HUES48 (cell line): Measurements from ENCODE around the gene NELFA.

Source experiments
- H3K27ac ChIP-seq: one replicate; pipeline ENCODE4 v1.7.0; 2013; ENCODE audit warnings: low read depth, low read length, inconsistent platforms
- H3K27me3 ChIP-seq: 2 replicates; pipeline ENCODE4 v1.6.1; 2013; ENCODE audit warnings: mild to moderate bottlenecking, low read length; ENCODE audit not compliant: control insufficient read depth, insufficient read depth
- H3K36me3 ChIP-seq: 2 replicates; pipeline ENCODE4 v1.6.1; 2013; ENCODE audit warnings: low read length; ENCODE audit not compliant: control insufficient read depth, insufficient read depth
- H3K4me1 ChIP-seq: 2 replicates; pipeline ENCODE4 v1.6.1; 2013; ENCODE audit warnings: mild to moderate bottlenecking, low read length; ENCODE audit not compliant: control insufficient read depth, insufficient read depth
- H3K4me3 ChIP-seq: 2 replicates; pipeline ENCODE4 v1.5.1; 2013; ENCODE audit warnings: mild to moderate bottlenecking, low read depth, low read length
- H3K9ac ChIP-seq: 2 replicates; pipeline ENCODE4 v1.6.1; 2013; ENCODE audit warnings: mild to moderate bottlenecking, low read depth, low read length, moderate library complexity
- H3K9me3 ChIP-seq: 2 replicates; pipeline ENCODE4 v1.6.1; 2013; ENCODE audit warnings: low read length; ENCODE audit not compliant: control insufficient read depth, insufficient read depth

The NELFA gene

GRCh38 chr4:2045518-2045951, 36.8 kb upstream of the NELFA start:
- Histone ChIP-seq H3K9me3 (no peaks in the 10 kb centered on the region), H3K36me3 (no peaks in the 10 kb centered on the region), H3K27ac (no peak overlapping the region), H3K27me3 (peaks cover 36% of the 10 kb centered on the region), H3K4me1 (no peaks in the 10 kb centered on the region), H3K4me3 (no peak overlapping the region), H3K9ac (no peak overlapping the region)

GRCh38 chr4:2044542-2045517, 36.1 kb upstream of the NELFA start:
- no peak overlapping the region for H3K27ac ChIP-seq
- peaks cover 43% of the 10 kb centered on the region for H3K27me3 ChIP-seq
- H3K4me3 ChIP-seq, result no peak overlapping the region

GRCh38 chr4:2044119-2044485, 35.3 kb upstream of the NELFA start:
- Histone ChIP-seq H3K27me3 (peaks cover 50% of the 10 kb centered on the region), H3K9me3 (no peaks in the 10 kb centered on the region), H3K9ac (no peak overlapping the region), H3K27ac (no peak overlapping the region), H3K4me3 (no peak overlapping the region), H3K4me1 (no peaks in the 10 kb centered on the region), H3K36me3 (no peaks in the 10 kb centered on the region)

More at GRCh38 chr4:2044542-2045517, 36.1 kb upstream of the NELFA start:
- Histone ChIP-seq H3K9me3 (no peaks in the 10 kb centered on the region), H3K4me1 (no peaks in the 10 kb centered on the region), H3K9ac (no peak overlapping the region), H3K36me3 (no peaks in the 10 kb centered on the region)

GRCh38 chr4:2043396-2044118, 34.8 kb upstream of the NELFA start:
- Histone ChIP-seq H3K36me3 (no peaks in the 10 kb centered on the region), H3K27me3 (peaks cover 55% of the 10 kb centered on the region), H3K9me3 (no peaks in the 10 kb centered on the region), H3K27ac (no peak overlapping the region), H3K4me1 (no peaks in the 10 kb centered on the region), H3K4me3 (no peak overlapping the region), H3K9ac (no peak overlapping the region)

- peaks cover 59% of the 10 kb centered on the region for H3K27me3 ChIP-seq
- no peaks in the 10 kb centered on the region for H3K36me3 ChIP-seq
- H3K9ac ChIP-seq, result no peak overlapping the region
- no peaks in the 10 kb centered on the region for H3K4me1 ChIP-seq
- no peaks in the 10 kb centered on the region for H3K9me3 ChIP-seq
- no peak overlapping the region for H3K27ac ChIP-seq
- H3K4me3 ChIP-seq, result peak overlapping the region; percentile 33
These were observed 34.2 kb upstream of the NELFA start for GRCh38 chr4:2042947-2043395.

GRCh38 chr4:2042204-2042946, 33.6 kb upstream of the NELFA start:
- Histone ChIP-seq H3K4me3 (peak overlapping the region; percentile 57), H3K9ac (no peak overlapping the region), H3K4me1 (no peaks in the 10 kb centered on the region), H3K27me3 (peaks cover 57% of the 10 kb centered on the region), H3K9me3 (no peaks in the 10 kb centered on the region), H3K27ac (no peak overlapping the region), H3K36me3 (no peaks in the 10 kb centered on the region)

- Histone ChIP-seq H3K9me3 (no peaks in the 10 kb centered on the region), H3K4me3 (peak overlapping the region; percentile 57), H3K27me3 (peaks cover 62% of the 10 kb centered on the region), H3K4me1 (no peaks in the 10 kb centered on the region), H3K9ac (no peak overlapping the region), H3K36me3 (no peaks in the 10 kb centered on the region), H3K27ac (no peak overlapping the region)
These were observed 32.7 kb upstream of the NELFA start for GRCh38 chr4:2041239-2042130.

GRCh38 chr4:2040391-2041238, 31.8 kb upstream of the NELFA start:
- peak overlapping the region; percentile 57 for H3K4me3 ChIP-seq
- H3K27me3 ChIP-seq, result peaks cover 68% of the 10 kb centered on the region
- no peak overlapping the region for H3K27ac ChIP-seq
- H3K36me3 ChIP-seq, result no peaks in the 10 kb centered on the region
- H3K9ac ChIP-seq, result no peak overlapping the region
- H3K9me3 ChIP-seq, result no peaks in the 10 kb centered on the region
- no peaks in the 10 kb centered on the region for H3K4me1 ChIP-seq

GRCh38 chr4:2036866-2037265, 28.1 kb upstream of the NELFA start:
- Histone ChIP-seq H3K4me1 (no peaks in the 10 kb centered on the region), H3K27me3 (peaks cover 52% of the 10 kb centered on the region), H3K4me3 (no peak overlapping the region), H3K9me3 (no peaks in the 10 kb centered on the region), H3K9ac (no peak overlapping the region), H3K36me3 (no peaks in the 10 kb centered on the region), H3K27ac (no peak overlapping the region)
